Glutamatergic neuron (in vitro differentiated cells): ENCODE data around the gene CLSTN2. TPM values are rescaled to one million over a fixed set of nuclear protein-coding genes. Genes with fewer than 3 reads are reported as not detected.

ENCODE experiments used
- DNase-seq: peaks from one replicate; pipeline ENCODE4 v3.0.0; 2022
- H3K27ac Mint-ChIP-seq: one replicate; pipeline ENCODE4 v1.8.0; 2020; ENCODE audit warnings: mild to moderate bottlenecking, mixed read lengths, inconsistent platforms; ENCODE audit not compliant: unreplicated experiment
- H3K27me3 Mint-ChIP-seq: one replicate; pipeline ENCODE4 v1.8.0; 2020; ENCODE audit warnings: mild to moderate bottlenecking, moderate library complexity, mixed read lengths, inconsistent platforms; ENCODE audit not compliant: unreplicated experiment
- H3K36me3 Mint-ChIP-seq: one replicate; pipeline ENCODE4 v1.8.0; 2020; ENCODE audit warnings: mild to moderate bottlenecking, mixed read lengths, inconsistent platforms; ENCODE audit not compliant: unreplicated experiment
- H3K4me1 Mint-ChIP-seq: one replicate; pipeline ENCODE4 v1.8.0; 2020; ENCODE audit warnings: mild to moderate bottlenecking, low read depth, mixed read lengths, inconsistent platforms; ENCODE audit not compliant: unreplicated experiment
- H3K4me3 Mint-ChIP-seq: one replicate; pipeline ENCODE4 v1.8.0; 2020; ENCODE audit warnings: mild to moderate bottlenecking, mixed read lengths, inconsistent platforms; ENCODE audit not compliant: unreplicated experiment
- H3K9me3 Mint-ChIP-seq: one replicate; pipeline ENCODE4 v1.8.0; 2020; ENCODE audit warnings: mild to moderate bottlenecking, moderate library complexity, mixed read lengths, inconsistent platforms; ENCODE audit not compliant: unreplicated experiment
- total RNA-seq: library from RNA; stranded (reverse); fragmentation: NEBNext Ultra II Directional; extraction: Animal tissue kit (Norgen Biotek cat#: 25700); gene quantifications from one replicate; pipeline ENCODE4 v1.2.1, GENCODE V29; 2021; ENCODE audit not compliant: unreplicated experiment
- TF ChIP-seq, protein P1 (sequence below): fragments of 200-600 bp; sonication (generic); IDR thresholded peaks from one replicate; pipeline ENCODE4 v1.5.0; 2021; ENCODE audit not compliant: partially characterized antibody, unreplicated experiment

The CLSTN2 gene
- total RNA-seq, 1 donor from 2014 or later: 3.1 TPM

DNA sequence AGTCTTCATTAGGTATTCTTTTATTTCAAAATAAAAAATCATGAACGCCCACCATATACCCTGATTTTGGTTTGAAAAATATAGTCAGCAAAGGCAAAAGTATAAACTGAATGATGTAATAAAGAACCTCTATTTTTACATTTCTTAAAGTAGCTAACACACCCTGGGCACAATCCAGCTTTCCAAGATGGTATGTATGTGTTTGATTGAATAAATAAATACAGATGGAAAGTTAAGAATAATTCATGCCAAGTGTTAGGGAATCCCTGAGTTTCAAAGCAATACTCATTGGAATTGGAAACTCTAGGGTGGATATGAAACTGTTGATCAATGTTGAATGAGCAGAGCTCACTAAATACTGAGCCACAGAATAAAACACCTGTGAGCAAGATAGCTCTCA is 679.0 kb downstream of the CLSTN2 start:
- Mint-ChIP-seq H3K4me1 (no peaks in the 10 kb centered on the region), H3K9me3 (peaks cover 2% of the 10 kb centered on the region), H3K27me3 (no peaks in the 10 kb centered on the region), H3K27ac (no peak overlapping the region), H3K4me3 (no peak overlapping the region), H3K36me3 (peaks cover 8% of the 10 kb centered on the region)
- TF ChIP-seq, protein P1, sequence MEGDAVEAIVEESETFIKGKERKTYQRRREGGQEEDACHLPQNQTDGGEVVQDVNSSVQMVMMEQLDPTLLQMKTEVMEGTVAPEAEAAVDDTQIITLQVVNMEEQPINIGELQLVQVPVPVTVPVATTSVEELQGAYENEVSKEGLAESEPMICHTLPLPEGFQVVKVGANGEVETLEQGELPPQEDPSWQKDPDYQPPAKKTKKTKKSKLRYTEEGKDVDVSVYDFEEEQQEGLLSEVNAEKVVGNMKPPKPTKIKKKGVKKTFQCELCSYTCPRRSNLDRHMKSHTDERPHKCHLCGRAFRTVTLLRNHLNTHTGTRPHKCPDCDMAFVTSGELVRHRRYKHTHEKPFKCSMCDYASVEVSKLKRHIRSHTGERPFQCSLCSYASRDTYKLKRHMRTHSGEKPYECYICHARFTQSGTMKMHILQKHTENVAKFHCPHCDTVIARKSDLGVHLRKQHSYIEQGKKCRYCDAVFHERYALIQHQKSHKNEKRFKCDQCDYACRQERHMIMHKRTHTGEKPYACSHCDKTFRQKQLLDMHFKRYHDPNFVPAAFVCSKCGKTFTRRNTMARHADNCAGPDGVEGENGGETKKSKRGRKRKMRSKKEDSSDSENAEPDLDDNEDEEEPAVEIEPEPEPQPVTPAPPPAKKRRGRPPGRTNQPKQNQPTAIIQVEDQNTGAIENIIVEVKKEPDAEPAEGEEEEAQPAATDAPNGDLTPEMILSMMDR: no peak
- no peak for DNase-seq

DNA sequence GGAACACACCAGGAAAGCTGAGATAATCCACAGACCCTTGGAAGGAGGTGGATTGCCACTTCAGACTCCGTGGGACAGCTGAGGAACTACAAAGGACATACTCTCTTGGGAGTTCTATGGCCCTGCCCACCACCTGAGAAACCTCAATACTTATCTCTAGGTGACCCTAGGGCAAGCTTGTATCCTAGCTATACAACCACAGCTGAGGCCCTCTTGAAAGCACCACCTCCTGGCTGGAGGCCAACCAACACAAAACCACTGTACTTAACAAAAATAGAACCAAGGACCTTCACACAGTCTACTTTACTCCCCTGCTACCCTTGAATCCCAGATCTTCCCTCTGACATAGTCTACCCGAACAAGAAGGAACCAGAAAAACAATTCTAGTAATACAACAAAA is 682.1 kb downstream of the CLSTN2 start:
- Mint-ChIP-seq H3K27ac (no peak overlapping the region), H3K9me3 (peaks cover 2% of the 10 kb centered on the region), H3K36me3 (peaks cover 8% of the 10 kb centered on the region), H3K27me3 (no peaks in the 10 kb centered on the region), H3K4me1 (no peaks in the 10 kb centered on the region), H3K4me3 (no peak overlapping the region)
- TF ChIP-seq, protein P1: no peak
- DNase-seq: no peak

DNA sequence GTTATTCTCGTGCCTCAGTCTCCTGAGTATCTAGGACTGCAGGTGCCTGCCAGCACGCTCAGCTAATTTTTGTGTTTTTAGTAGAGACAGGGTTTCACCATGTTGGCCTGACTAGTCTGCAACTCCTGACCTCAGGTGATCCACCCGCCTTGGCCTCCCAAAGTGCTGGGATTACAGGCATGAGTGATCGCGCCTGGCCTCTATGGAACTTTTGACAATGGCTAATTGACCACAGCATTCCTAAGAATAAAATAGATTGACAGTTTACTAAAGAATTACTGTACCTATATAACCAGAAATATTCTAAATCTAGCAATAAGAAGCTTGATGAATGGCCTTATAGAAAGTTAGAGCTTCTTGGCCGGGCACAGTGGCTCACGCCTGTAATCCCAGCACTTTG is 691.9 kb downstream of the CLSTN2 start:
- Mint-ChIP-seq H3K27me3 (no peaks in the 10 kb centered on the region), H3K9me3 (peaks cover 2% of the 10 kb centered on the region), H3K27ac (no peak overlapping the region), H3K4me3 (no peak overlapping the region), H3K4me1 (no peaks in the 10 kb centered on the region), H3K36me3 (no peaks in the 10 kb centered on the region)
- TF ChIP-seq, protein P1: no peak
- no peak for DNase-seq
